Fibroblast of the aortic adventitia (primary cell): ENCODE measurements around the gene TPMT. TPM values are rescaled to one million over a fixed set of nuclear protein-coding genes. Genes with fewer than 3 reads are reported as not detected.
A peak's percentile ranks its signal among the peaks of the same experiment; 100 is the strongest.

Experiments
- DNase-seq: peaks from one replicate; pipeline ENCODE4 v3.0.0-alpha.2; 2010; ENCODE audit warnings: low read depth
- H3K4me3 ChIP-seq: 2 replicates; pipeline ENCODE4 v1.5.1; 2011; ENCODE audit warnings: low read depth, mild to moderate bottlenecking, control low read depth, low read length, moderate library complexity
- CTCF ChIP-seq: IDR thresholded peaks from 2 replicates; pipeline ENCODE4 v1.5.1; 2011; ENCODE audit warnings: mild to moderate bottlenecking, low read length, control low read depth, inconsistent platforms; ENCODE audit not compliant: insufficient read depth
- total RNA-seq: library from RNA; depleted of rRNA; stranded (reverse); fragments of >200 nt; gene quantifications from 2 replicates; pipeline ENCODE4 v1.2.3, GENCODE V29; 2012; ENCODE audit warnings: low replicate concordance

Gene TPMT
- total RNA-seq, 1 donor = 22.4 TPM

GRCh38 chr6:18121580-18122127 lies 33.2 kb downstream of the TPMT start:
- peak overlapping the region; percentile 74 for H3K4me3 ChIP-seq

DNA sequence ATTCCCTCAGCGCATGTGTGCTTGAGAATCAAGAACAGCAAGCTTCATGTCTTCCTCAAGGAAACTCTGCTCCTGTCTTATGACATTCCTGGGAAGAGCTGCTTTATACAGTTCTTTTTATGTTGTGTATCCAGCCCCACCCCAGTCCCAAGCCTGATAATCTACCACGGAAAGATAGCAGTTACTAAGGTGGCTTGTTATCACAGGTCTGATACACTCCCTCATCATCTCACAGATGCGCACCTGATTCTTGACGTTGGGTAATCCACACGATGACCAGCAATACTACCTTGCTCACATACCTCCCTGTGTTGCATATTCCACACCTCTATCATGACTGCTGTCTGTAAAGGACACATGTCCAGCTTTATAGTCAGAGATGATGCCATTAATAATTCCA lies 35.6 kb downstream of the TPMT start:
- H3K4me3 ChIP-seq = no peak overlapping the region
- TF ChIP-seq CTCF = no peak
- DNase-seq = no peak

More at GRCh38 chr6:18121580-18122127, 33.2 kb downstream of the TPMT start:
- no peak for DNase-seq
- no peak for TF ChIP-seq CTCF

GRCh38 chr6:18118330-18118729 lies 36.5 kb downstream of the TPMT start:
- DNase-seq = peak; percentile 4
- no peak for TF ChIP-seq CTCF
- no peak overlapping the region for H3K4me3 ChIP-seq

DNA sequence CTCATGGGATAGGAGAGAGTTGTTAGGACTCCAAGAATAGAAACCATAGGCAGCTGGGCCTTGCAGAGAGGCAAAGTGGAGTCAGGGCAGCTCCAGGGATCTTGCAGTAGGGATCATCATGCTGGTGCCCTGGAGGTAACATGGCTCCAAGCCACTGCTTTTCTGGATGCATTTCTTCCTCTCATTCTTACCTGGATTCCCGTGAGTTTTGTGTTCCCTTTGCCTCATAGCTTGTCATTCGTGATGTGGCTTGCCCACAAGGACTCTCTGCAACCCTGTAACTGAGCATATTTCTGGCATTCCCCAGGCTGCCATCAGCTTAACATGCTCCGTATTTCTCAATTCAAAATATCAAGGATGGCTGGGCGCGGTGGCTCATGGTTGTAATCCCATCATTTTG lies 37.7 kb downstream of the TPMT start:
- no peak for TF ChIP-seq CTCF

DNA sequence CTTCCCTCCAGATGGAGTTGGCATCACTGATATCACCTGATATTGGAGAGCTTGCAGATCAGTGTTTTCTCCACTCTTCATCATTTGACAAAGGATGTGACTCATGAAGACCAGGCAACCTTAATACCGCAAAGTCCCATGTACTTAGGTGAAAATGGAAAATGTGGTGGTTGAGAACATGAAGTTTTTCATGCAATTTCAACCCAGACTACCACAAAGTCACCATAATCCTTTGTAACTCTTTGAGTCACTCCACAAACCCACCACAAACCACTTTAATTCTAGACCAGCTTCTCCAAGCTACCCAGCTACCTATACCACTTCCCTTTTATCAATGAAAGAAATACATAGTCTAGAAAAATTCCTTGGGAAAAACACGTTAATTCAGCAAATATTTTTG lies 39.5 kb downstream of the TPMT start:
- DNase-seq = no peak
- H3K4me3 ChIP-seq = no peak overlapping the region
- no peak for TF ChIP-seq CTCF

More for the DNA sequence above, 37.7 kb downstream of the TPMT start:
- no peak overlapping the region for H3K4me3 ChIP-seq
- no peak for DNase-seq

DNA sequence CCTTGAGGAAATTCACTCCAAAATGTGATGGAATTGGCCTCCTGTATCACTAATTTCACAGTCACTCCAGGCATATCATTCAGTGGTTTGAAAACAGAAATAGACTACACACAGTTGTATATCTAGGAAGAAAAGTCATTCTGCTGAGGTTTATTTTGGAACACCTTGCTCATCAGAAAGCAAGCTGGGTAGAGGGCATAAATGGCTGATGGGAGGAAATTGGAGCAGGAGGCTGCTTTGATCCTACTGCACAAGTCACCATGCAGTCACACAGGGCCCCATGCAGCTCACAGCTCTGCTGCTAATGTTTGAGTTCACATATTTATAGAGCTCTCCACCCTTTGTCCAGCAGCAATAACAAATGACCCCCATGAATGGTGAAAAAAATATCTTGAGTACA lies 44.7 kb downstream of the TPMT start:
- no peak overlapping the region for H3K4me3 ChIP-seq
- no peak for TF ChIP-seq CTCF
- DNase-seq = no peak

DNA sequence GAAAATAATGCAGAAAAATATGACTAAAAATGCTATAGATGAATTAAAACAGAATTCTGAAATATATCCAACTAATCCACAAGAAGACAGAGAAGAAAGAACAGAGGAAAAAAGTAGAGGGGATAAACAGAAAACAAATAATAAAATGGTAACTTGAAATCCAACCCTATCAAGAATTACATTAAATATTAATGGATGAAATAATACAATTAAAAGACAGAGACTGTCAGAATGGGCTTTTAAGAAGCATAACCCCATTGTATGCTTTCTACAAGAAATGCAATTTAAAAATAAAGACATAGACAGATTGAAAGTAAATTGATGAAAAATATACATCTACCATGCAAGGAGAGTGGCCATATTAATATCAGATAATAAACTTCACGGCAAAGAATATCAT lies 47.8 kb downstream of the TPMT start:
- no peak overlapping the region for H3K4me3 ChIP-seq
- no peak for TF ChIP-seq CTCF
- DNase-seq = no peak
